GM19452 (cell line): Measurements from ENCODE around the gene IL3RA.
A peak's percentile ranks its signal among the peaks of the same experiment; 100 is the strongest.
"Not testable (repeated sequence)": the region's sequence is repeated elsewhere in the genome, so short reads cannot be mapped to it uniquely, and the experiment has no call there.

Experiments
- ATAC-seq: cut with Tn5 transposase; IDR thresholded peaks from one replicate; pipeline ENCODE4 v1.9.1; 2021; ENCODE audit not compliant: unreplicated experiment

The IL3RA gene

DNA sequence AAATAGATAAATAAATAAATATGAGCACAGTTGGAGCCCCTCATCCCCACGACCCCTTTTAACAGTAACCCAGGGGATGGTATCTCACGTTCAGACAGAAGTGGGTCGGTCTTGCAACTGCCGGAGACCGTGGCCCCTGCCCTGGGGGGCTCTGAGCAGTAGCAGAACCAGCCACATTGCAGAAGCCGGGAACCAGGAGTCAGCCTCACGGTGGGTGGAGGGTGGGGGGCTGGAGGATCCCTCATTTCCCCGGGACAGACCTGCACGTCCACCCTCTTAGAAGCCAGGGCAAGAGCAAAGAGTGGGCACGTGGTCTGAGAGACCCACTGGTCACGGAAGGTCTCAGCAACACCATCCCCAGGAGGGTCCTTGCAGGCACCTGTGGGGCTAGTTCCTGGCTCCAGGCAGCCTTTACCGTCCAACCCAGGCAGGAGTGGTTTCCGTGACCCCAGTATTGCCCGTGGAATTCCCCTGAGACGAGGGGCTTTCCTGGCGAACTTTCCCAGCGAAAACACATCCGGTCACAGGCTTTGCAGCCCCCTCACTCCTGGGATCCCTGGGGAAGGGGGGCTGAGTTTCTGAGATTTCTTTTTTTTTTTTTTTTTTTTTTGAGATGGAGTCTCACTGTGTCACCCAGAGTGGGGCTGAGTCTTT lies 8.8 kb upstream of the IL3RA start:
- no peak for ATAC-seq

DNA sequence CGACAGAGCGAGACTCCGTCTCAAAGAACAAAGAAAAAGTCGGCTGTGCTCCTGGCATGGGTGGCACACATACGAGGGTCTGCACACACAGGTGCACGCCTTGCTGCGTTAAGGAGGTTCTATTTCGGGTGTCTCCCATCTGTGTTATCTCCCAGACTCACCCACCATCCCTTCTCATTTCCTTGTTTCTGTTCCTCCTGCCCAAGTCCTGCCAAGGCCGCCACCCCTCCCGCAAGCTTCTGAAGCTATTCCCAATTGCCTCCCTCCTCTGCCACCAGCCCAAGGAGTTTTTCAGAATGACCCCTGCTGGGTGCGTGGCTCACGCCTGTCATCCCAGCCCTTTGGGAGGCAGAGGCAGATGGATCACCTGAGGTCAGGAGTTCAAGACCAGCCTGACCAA lies 6.0 kb upstream of the IL3RA start:
- no peak for ATAC-seq

DNA sequence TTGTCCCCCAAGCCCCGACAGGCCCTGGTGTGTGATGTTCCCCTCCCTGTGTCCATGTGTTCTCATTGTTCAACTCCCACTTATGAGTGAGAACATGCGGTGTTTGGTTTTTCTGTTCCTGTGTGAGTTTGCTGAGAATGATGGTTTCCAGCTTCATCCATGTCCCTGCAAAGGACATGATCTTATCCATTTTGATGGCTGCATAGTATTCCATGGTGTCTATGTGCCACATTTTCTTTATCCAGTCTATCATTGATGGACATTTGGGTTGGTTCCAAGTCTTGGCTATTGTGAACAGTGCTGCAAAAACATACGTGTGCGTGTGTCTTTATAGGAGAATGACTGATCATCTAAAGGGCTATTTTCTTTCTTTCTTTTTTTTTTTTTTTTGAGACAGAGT lies 4.2 kb upstream of the IL3RA start:
- not testable (repeated sequence) for ATAC-seq

DNA sequence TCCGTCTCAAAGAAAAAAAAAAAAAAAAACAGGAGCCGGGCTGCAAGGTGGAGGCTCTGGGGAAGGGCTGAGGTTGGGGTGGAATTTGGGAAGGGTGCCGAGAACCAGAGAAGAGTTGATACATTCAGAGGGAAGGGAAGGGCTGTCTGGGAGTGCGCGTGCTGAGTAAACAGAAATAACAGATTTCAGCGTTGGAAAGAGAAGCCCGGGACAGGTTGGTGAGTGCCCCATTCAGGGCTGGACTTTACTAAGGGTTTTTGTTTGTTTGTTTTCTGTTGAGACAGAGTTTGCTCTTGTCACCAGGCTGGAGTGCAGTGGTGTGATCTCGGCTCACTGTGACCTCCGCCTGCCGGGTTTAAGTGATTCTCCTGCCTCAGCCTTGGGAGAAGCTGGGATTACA lies 1.7 kb upstream of the IL3RA start:
- ATAC-seq, result no peak

DNA sequence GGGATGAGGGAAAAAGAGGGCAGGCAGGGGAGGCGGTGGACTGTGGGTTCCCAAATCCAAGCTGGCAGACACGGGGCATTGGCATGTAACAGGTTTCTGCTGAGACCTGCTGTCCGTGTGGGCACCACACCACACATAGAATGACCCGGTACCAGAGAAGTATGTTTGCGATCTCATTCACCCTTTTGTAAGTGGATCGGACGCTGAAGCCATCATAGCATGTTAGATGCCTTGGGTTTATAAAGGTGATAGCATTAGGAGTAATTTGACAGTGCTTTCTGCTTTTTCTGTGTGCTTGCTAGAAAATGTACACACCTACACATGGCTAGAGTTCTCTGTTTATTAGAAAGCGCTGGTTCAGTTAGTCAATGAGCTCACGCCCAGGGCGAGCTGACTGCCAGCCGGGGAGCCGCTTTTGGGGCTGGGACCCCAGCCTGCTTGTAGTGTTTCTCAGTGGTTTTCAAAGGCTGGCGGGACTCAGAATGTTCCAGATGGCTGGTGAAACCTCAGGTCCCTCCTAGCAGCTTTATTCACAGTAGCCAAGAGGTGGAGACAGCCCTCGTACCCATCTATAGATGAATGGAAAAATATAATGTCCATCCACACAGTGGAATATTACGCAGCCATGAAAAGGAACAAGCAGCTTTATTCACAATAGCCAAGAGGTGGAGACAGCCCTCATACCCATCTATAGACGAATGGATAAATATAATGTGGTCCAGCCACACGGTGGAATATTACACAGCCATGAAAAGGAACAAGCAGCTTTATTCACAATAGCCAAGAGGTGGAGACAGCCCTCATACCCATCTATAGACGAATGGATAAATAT lies 579 bp downstream of the IL3RA start:
- peak; percentile 37 for ATAC-seq

DNA sequence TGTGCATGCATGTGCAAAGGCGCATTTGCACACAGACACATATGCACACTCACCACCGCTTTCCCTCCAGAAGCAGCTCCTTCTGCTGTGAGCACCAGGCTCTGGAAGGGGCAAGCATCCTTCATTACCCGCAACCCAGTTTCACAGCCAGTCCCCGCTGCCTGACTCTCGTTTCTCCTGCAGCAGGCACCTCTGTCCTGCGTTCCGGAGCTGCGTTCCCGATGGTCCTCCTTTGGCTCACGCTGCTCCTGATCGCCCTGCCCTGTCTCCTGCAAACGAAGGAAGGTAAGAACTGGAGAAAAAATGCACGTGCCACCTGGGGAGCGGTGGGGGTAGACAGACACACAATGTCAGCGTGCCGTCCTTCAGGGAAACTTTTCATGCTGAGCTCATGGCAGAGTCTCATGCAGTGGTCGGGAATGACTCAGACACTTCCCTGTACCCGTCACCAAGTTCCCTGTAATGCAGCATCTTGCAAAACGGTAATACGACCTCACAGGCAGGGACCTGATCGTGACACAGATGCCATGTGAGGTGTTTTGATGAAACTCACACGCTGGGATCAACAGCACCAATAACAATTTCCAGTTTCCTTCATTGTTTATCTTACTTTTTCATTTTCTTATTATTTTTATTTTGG lies 5.1 kb downstream of the IL3RA start:
- no peak for ATAC-seq

DNA sequence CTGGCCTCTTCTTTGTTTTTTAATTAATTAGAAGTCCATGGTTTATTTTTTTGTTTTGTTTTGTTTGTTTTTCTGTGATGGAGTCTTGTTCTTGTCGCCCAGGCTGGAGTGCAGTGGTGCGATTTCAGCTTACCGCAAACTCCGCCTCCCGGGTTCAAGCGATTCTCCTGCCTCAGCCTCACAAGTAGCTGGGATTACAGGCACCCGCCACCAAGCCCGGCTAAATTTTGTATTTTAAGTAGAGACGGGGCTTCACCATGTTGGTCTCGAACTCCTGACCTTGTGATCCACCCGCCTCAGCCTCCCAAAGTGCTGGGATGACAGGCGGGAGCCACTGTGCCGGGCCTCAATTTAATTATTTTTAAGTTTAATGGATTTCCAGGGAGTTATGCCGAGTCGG lies 13.0 kb downstream of the IL3RA start:
- ATAC-seq, result not testable (repeated sequence)

DNA sequence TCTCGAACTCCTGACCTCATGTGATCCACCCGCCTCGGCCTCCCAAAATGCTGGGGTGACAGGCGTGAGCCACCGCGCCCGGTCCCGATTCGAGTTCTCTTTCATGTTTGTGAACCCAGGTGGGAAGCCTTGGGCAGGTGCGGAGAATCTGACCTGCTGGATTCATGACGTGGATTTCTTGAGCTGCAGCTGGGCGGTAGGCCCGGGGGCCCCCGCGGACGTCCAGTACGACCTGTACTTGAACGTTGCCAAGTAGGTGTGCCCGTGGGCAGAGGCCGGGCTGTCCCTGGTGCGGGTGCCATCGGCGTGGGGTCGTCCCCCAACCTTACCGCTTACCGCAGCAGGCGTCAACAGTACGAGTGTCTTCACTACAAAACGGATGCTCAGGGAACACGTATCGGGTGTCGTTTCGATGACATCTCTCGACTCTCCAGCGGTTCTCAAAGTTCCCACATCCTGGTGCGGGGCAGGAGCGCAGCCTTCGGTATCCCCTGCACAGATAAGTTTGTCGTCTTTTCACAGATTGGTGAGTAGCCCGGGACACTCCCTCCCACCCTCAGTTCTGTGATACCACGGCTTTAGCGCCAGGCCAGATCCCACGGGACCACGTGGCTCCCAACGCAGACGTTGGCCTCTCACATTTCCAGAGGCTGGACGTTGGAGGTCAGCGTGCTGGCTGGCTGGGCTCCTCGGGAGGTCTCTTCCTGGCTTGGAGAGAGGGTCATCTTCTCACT lies 15.6 kb downstream of the IL3RA start:
- ATAC-seq, result no peak

DNA sequence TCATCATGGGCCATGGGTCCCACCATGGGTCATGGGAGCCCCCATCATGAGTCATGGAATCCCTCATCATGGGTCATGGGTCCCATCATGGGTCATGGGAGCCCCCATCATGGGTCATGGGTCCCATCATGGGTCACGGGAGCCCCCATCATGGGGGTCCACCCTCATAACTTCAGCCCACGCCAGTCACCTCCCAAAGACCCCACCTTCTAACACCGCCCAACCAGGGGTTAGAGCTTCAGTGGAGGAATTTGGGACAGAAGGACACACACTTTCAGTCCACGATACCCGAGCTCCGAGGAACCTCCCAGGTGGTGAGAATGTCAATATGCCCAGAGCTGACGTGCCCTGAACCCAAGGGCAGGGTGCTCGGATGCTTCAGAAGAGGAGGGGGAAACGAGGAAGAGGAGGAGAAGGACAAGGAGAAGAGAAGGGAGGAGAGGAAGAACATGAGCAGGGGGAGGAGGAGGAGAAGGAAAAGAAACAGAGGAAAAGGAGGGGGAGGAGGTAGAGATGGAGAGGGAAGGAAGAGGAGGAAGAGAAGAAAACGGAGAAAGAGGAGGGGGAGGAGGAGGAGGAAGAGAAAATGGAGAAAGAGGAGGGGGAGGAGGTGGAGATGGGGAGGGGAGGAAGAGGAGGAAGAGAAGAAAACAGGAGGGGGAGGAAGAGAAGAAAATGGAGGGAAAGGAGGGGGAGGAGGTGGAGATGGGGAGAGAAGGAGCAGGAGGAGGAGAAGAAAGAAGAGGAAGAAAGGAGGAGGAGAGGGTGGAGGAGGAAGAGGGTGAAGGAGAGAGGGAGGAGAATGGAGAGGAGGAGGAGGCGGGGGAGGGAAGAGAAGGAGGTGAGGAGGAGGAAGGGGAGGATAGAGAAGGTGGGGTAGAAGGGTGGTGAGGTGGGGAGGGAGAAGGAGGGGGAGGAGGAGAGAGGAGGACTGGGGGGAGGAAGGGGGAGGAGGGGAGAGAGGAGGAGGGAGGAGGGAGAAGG lies 17.7 kb downstream of the IL3RA start:
- ATAC-seq, result no peak

DNA sequence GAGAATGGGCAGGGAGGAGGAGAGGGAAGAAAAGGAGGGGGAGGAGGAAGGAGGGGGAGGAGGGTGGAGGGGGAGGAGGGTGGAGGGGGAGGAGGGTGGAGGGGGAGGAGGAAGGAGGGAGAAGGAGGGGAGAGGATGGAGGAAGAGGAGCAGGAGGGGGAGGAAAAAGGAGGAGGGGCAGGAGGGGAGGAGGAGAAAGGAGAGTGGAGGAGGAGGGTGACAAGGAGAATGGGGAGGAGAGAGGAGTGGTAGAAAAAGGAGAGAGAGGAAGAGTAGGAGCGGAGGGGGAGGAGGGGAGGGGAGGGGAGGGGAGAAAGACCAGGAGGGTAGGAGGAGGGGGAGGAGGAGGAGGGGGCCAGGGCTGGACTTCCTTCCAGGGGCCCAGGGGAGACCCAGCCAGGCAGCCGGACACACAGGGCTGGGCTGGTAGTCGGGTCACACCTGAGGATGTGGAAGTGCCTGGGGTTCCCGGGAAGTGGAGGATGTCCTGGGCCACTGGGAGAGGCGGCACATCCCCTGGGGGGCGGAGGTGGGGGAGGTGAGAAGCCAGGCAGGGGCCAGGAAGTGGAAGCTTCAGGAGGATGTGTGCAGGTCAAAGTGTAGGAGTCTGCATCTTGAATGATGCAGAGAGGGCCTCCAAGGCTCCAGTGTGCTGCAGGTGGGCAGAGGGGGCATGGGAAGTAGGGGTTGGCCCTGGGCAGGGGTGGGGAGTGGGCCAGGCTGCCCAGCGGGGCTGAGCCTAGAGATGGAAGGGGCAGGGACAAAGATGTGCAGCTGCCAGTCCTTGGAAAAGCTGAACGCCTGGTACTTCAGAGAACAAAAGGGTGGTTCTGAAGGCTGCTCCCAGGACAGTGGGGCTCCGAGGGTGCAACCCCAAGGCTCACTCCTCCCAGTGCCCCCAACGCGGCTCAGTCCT lies 18.8 kb downstream of the IL3RA start:
- ATAC-seq, result no peak

DNA sequence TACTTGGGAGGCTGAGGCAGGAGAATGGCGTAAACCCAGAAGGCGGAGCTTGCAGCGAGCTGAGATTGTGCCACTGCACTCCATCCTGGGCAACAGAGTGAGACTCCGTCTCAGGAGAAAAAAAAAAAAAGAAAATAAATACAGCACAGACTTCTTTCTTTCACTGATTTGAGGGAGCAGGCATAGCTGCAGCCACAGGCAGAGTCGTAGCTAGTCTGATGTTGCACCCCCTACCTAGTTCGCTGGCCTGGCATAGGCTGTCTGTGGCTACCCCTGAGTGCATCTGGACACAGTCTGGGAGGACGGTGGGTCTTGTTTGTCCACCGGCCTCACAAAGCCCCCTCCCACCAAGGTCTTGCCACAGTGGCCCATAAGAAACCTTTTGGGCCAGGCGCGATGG lies 21.4 kb downstream of the IL3RA start:
- no peak for ATAC-seq

DNA sequence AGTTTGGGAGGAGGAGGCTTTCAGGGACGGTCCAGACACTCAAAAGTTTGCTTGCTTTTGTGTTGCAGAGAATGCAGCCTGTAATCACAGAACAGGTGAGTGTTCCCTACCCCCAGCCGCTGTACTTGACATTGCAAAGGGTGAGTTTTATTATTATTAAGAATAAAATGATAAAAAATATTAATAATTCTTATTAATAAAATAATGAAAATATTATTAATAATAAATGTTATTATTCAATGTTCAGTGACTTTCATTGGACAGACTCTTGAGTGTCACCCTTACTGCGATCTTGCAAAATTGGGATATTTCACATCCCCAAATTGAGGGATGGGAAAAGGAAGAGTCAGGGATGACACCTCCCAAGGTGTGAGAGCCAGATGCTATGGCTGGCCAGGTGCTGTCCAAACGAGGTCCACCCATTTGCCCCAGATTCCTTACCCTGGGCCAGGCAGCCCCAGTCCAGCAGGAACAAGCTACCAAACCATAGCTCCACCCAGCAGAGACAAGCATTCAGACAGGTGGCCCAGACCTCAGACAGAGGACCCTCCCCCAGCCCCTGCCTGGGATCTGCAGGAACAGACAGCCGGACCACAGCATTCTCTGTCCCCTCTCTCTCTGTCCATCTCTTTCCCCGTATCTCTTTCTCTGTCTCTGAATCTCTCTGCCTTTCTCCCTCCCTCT lies 22.4 kb downstream of the IL3RA start:
- no peak for ATAC-seq

DNA sequence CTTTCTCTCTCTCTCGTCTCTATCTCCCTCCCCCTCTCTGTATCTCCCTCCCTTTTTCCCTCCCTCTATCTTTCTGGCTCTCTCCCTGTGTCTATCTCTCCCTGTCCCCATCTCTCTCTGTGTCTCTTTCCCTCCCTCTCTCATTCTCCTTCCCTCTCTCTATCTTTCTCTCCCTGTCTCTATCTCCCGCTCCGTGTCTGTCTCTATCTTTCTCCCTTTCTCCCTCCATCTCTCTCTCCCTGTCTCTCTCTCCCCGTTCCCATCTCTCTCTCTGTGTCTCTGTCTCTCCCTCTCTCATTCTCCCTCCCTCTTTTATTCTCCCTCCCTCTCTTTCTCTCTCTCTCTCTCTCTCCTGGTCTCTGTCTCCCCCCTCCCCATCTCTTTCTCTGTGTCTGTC lies 22.9 kb downstream of the IL3RA start:
- no peak for ATAC-seq

DNA sequence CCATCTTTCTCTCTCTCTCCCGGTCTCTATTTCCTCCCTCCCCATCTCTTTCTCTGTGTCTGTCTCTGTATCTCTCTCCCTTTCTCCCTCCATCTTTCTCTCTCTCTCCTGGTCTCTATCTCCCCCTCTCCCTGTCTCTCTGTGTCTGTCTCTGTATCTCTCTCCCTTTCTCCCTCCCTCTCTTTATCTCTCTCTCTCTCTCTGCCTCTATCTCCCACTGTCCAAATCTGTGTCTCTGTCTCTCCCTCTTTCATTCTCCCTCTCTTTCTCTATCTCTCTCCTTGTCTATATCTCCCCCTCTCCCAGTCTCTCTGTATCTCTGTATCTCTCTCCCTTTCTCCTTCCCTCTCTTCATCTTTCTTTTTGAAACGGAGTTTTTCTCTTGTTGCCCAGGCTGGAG lies 23.6 kb downstream of the IL3RA start:
- no peak for ATAC-seq

DNA sequence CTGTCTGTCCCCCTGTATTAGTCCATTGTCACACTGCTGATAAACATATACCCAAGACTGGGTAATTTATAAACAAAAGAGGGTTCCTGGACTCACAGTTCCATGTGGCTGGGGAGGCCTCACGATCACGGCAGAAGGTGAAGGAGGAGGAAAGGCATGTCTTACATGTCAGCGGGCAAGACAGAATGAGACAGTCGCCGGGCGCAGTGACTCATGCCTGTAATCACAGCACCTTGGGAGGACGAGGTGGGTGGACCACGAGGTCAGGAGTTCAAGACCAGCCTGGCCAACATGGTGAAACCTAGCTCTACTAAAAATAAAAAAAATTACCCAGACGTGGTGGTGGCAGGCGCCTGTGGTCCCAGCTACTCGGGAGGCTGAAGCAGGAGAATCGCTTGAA lies 24.7 kb downstream of the IL3RA start:
- ATAC-seq, result no peak

DNA sequence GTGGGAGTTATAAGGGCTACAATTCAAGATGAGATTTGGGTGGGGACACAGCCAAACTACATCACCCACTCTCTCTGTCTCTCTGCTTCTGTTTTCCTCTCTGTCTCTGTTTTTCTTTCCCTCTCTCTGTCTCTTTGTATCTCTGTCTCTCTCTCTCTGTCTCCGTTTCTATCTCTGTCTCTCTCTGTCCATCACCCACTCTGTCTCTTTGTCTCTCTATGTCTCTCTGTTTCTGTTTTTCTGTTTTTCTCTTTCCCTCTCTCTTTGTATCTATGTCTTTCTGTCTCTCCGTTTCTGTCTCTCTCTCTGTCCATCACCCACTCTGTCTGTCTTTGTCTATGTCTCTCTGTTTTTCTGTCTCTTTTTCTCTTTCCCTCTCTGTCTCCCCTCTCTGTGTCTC lies 25.3 kb downstream of the IL3RA start:
- no peak for ATAC-seq

DNA sequence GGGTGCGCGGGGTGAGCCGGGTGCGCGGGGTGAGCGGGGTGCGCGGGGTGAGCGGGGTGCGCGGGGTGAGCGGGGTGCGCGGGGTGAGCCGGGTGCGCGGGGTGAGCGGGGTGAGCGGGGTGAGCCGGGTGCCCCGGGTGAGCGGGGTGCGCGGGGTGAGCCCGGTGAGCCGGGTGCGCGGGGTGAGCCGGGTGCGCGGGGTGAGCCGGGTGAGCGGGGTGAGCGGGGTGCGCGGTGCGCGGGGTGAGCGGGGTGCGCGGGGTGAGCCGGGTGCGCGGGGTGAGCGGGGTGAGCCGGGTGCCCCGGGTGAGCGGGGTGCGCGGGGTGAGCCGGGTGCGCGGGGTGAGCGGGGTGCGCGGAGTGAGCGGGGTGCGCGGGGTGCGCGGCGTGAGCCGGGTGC lies 29.8 kb downstream of the IL3RA start:
- not testable (repeated sequence) for ATAC-seq

DNA sequence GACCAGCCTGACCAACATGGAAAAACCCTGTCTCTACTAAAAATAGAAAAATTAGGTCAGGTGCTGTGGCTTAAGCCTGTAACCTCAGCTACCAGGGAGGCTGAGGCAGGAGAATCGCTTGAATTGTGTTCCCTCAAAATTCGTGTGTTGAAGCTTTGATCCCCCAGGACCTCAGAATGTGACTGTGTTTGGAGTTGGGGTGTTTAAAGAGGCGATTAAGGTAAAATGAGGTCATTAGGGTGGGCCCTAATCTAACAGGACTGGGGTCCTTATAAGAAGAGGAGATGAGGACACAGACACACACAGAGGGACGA lies 31.8 kb downstream of the IL3RA start:
- no peak for ATAC-seq

DNA sequence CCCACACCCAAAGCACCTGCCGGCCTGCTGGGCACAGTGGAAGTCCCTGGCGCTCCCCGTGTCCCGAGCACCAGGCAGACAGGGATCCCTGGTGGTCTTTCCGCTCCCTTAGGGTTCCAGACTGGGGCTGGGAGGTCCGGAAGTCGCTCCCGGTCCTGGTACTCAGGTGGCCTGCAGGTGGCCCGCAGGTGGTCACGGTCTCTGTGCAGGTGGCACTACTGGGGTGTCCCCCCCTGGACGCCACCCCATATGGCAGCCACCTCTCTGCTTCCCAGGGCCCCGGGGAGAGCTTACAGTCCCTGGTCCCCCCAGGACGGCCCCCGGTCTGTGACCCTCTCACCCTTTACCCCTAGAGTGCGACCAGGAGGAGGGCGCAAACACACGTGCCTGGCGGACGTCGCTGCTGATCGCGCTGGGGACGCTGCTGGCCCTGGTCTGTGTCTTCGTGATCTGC lies 41.7 kb downstream of the IL3RA start:
- ATAC-seq, result no peak
